Measurements from ENCODE around the gene TXLNB.
"Not testable (repeated sequence)": the region's sequence is repeated elsewhere in the genome, so short reads cannot be mapped to it uniquely, and the experiment has no call there.

Gene TXLNB

GRCh38 chr6:139289233-139289632 lies 2.6 kb downstream of the TXLNB start:
- TF ChIP-seq CTCF (conservative IDR thresholded peaks at IDR 0.05; ENCODE audit: low read length): no peak

GRCh38 chr6:139288496-139289040 lies 3.2 kb downstream of the TXLNB start:
- no peak for TF ChIP-seq CTCF (conservative IDR thresholded peaks at IDR 0.05; ENCODE audit: low read length)
- H3K4me3 ChIP-seq (ENCODE audit: low read length): no peak overlapping the region
- no peak for DNase-seq (ENCODE audit: low read depth)

More at GRCh38 chr6:139289233-139289632, 2.6 kb downstream of the TXLNB start:
- DNase-seq (ENCODE audit: low read depth): no peak
- H3K4me3 ChIP-seq (ENCODE audit: low read length): no peak overlapping the region

- H3K4me3 ChIP-seq (ENCODE audit: low read length): no peak overlapping the region
- no peak for DNase-seq (ENCODE audit: low read depth)
- TF ChIP-seq CTCF (conservative IDR thresholded peaks at IDR 0.05; ENCODE audit: low read length): no peak
These were observed 3.9 kb downstream of the TXLNB start for GRCh38 chr6:139287868-139288267.

GRCh38 chr6:139286438-139286837 lies 5.4 kb downstream of the TXLNB start:
- DNase-seq (ENCODE audit: low read depth); H3K4me3 ChIP-seq (ENCODE audit: low read length): not testable (repeated sequence)

- H3K4me3 ChIP-seq (ENCODE audit: low read length): no peak overlapping the region
- DNase-seq (ENCODE audit: low read depth): no peak
- no peak for TF ChIP-seq CTCF (conservative IDR thresholded peaks at IDR 0.05; ENCODE audit: low read length)
These were observed 6.2 kb downstream of the TXLNB start for GRCh38 chr6:139285590-139285989.

- H3K4me3 ChIP-seq (ENCODE audit: low read length): no peak overlapping the region
- no peak for TF ChIP-seq CTCF (conservative IDR thresholded peaks at IDR 0.05; ENCODE audit: low read length)
- no peak for DNase-seq (ENCODE audit: low read depth)
These were observed 7.0 kb downstream of the TXLNB start for GRCh38 chr6:139284789-139285188.

- no peak overlapping the region for H3K4me3 ChIP-seq (ENCODE audit: low read length)
- no peak for DNase-seq (ENCODE audit: low read depth)
- no peak for TF ChIP-seq CTCF (conservative IDR thresholded peaks at IDR 0.05; ENCODE audit: low read length)
These were observed 9.1 kb downstream of the TXLNB start for GRCh38 chr6:139282684-139283083.

- H3K4me3 ChIP-seq (ENCODE audit: low read length): no peak overlapping the region
- DNase-seq (ENCODE audit: low read depth): no peak
- TF ChIP-seq CTCF (conservative IDR thresholded peaks at IDR 0.05; ENCODE audit: low read length): no peak
These were observed 13.6 kb downstream of the TXLNB start for GRCh38 chr6:139278190-139278589.

All from AG10803 (cell line).